Subcutaneous adipose tissue (tissue), 4 donors: ENCODE data around the gene ARPC1B. TPM values are rescaled to one million over a fixed set of nuclear protein-coding genes. Genes with fewer than 3 reads are reported as not detected.

Source experiments
- CTCF ChIP-seq: fragments of 450-650 bp; IDR thresholded peaks from one replicate; pipeline ENCODE4 v1.5.1; 2016; ENCODE audit warnings: low read depth, mild to moderate bottlenecking, control low read depth, antibody characterized with exemption, moderate library complexity
- total RNA-seq, 4 donors: library from RNA; depleted of rRNA; stranded (reverse); fragments of >200 nt; gene quantifications; one replicate each; pipeline ENCODE4 v1.1.0, GENCODE V29; 2016

Gene ARPC1B
- total RNA-seq, 4 donors from 2014 or later = 133 to 364 (median 178) TPM

DNA sequence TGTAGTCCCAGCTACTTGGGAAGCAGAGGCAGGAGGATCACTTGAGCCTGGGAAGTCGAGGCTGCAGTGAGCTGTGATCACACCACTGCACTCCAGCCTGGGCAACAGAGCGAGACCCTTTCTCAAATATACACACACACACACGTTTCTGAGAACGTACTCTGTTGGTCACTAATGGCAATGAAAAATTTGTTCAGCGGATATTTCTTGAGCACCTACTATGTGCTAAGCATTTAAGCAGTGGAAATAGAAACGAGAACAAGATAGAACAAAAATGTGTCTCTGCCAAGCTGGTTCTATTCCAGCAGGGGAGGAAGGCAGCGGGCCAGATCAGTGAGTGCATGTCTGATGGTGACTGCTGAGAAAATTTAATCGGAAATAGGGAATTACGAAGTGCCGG is 8.7 kb downstream of the ARPC1B start:
- no peak for TF ChIP-seq CTCF

GRCh38 chr7:99383791-99384370 is 9.4 kb downstream of the ARPC1B start:
- no peak for TF ChIP-seq CTCF

DNA sequence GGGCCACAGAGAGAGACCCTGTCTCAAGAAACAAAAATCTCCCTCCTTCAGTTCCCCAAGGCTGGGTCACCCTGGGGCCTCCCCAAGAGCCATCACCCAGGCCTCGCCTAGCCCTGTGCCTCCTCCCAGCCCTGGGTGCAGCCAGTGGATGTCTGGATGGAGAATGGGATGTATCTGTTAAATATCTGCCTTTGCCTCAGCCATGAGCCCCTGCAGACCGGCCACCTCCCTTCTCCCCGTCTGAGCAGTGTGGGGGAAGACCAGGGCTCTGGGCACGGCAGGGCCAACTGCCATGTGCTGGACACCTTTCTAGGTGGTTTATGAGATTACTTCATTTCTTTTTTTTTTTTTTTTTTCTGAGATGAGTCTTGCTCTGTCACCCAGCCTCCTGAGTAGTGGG is 10.0 kb downstream of the ARPC1B start:
- TF ChIP-seq CTCF = no peak

DNA sequence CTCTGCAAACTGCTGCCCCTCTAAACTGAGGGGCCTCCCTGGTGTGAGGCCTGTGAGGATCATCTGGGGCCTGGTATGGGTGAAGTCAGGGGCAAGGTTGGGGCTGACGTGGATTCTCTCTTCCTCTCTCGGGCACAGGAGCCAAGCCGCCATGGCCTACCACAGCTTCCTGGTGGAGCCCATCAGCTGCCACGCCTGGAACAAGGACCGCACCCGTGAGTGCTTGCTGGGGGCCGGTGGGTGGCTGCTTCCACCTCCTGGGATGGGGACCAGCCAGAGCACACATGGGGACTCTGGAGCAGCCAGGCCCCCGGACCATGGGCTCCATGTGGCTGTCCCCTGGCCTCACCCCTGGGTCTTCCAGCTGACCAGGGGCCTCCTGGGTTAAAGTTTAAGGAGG is 11.0 kb downstream of the ARPC1B start:
- no peak for TF ChIP-seq CTCF

DNA sequence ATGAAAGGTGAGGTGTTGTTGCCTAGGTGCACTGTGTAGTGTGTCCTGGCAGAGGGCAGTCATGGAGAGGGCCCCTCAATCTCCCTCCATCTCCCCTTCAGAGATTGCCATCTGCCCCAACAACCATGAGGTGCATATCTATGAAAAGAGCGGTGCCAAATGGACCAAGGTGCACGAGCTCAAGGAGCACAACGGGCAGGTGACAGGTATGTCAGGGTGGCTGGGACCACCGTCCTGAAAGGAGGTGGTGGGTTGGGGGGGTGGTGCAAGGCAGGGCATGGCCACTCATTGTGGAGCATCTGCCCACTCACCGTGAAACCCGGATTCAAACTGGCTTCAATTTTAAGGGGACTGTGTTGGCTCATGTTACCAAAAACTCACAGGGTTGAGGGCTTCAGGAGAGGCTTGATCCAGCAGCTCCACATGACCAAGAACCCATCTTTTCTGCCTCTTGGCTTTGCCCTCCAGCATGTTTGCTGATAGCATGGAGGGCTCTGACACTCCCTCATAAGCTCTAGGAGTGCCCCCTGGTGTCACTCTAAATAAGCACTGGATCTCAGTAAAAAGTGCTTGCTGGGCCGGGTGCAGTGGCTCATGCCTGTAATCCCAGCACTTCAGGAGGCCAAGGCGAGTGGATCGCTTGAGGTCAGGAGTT is 12.2 kb downstream of the ARPC1B start:
- no peak for TF ChIP-seq CTCF

GRCh38 chr7:99387912-99388311 is 13.4 kb downstream of the ARPC1B start:
- TF ChIP-seq CTCF = no peak

DNA sequence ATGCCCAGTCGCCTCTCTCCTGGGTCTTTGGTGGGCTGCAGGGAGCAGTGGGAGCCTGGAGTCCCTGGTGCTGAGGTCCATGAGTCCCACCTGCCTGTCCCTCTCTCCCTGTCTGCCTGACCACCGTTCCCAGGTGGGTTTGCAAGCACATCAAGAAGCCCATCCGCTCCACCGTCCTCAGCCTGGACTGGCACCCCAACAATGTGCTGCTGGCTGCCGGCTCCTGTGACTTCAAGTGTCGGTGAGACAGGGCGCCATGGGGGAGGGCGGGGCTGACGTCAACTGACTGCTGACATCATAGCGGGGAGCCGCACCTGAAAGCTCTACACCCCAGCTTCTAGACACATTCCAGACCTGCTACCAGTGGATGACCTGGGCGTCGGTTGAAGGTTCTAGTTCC is 15.2 kb downstream of the ARPC1B start:
- no peak for TF ChIP-seq CTCF
